SKM-1 treated with dmso at 0.1 percent for 144 hours (cell line): Measurements from ENCODE around the gene PGGHG.

Source experiments
- DNase-seq: peaks from one replicate; lab custom pipeline; 2025; ENCODE audit not compliant: unreplicated experiment; lab: John Stamatoyannopoulos, UW

PGGHG gene

GRCh38 chr11:344836-345578 is 56.1 kb downstream of the PGGHG start:
- DNase-seq, result no peak
